Non-pigmented ciliary epithelial cell (primary cell): ENCODE results near the gene PDE4B.
"Not testable (repeated sequence)": the region's sequence is repeated elsewhere in the genome, so short reads cannot be mapped to it uniquely, and the experiment has no call there.

Experiments
- DNase-seq: peaks from one replicate; pipeline ENCODE4 v3.0.0-alpha.2; 2010; ENCODE audit warnings: low read depth

Gene PDE4B

DNA sequence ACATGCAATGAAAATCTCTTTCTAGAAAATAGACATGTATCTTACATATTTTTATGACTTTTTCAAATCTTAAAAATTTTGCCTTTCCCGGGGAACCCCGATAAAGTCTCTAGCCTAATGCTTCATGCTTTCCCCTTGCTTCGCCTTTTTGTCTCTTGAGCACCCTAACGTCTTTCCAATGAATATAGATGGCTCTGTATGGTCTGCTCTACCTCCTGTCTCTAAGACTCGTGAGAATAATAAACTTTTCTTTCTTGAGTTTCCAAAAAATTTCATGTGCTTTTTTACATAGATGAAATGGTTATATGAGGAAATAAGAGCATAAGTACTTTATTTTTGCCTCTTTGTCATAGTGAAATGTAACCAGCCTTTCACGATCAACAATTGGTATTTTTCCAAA, 202.6 kb downstream of the PDE4B start:
- no peak for DNase-seq

GRCh38 chr1:65995928-65996327, 203.2 kb downstream of the PDE4B start:
- DNase-seq = no peak

- no peak for DNase-seq
These were observed 205.0 kb downstream of the PDE4B start for GRCh38 chr1:65997693-65998092.

DNA sequence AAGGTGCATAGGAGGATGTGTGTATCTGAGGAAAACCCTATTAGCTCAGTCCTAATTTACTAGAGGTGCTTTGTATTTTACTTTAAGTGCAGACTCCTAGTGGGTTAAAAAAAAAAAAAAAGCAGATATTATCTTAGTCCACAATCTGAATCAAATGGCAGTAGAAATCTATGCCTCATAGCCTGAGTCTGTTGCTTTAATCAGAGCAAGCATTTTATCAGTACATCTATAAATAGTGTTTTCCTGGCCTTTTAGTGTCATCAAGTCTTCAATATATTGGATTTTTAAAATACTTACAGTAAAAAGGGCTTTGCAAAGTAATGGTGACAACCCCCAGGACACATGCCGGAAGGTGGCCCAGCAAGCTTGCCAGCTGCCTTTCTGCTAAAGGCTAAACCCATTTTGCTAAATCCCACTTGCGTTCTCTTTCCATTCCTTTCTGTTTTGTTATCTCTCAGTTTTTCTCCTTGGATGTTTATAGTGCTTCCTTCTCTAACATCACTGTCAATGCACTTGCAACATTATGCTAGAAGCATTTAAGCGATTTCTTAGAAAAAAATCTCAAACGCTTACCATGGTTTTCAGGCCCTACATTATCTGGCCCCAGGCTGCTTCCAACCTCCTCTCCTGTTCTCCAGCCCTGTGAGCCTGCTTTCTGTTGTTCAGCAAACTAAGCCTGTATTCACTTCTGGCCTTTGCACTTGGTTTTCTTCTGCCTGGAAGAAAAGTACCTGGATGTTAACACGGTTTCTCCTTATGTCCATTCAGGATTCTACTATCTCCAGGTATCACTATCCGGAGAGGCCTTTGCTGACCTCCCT, 206.3 kb downstream of the PDE4B start:
- DNase-seq = no peak

GRCh38 chr1:66000033-66000637, 207.4 kb downstream of the PDE4B start:
- no peak for DNase-seq

DNA sequence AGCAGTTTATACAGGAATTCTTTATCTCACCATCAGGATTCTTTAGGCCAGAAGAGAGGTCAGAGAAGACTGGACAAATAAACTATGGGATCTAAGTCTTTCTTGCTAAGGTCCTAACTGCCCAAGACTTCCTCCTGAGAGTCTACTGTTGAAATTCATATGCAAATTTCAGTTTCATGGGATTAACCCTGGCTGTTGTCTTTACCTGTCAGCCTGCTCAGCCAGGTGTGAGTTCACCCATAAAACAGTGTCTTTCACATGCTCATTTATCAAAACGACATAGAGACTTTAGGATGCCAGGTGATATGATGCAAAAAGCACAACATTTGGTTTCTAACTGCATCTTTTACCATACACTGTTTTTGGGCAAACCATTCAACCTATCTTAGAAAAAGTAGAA, 211.0 kb downstream of the PDE4B start:
- no peak for DNase-seq

DNA sequence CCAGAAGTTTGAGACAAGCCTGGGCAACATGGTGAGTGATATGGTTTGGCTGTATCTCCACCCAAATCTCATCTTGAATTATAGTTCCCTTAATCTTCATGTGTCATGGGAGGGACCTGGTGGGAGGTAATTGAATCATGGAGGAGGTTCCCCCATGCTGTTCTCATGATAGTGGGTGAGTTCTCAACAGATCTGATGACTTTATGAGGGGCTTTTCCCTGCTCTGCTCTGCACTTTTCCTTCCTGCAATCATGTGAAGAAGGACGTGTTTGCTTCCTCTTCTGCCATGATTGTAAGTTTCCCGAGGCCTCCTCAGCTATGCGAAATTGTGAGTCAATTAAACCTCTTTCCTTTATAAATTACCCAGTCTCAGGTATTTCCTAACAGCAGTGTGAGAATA, 213.8 kb downstream of the PDE4B start:
- not testable (repeated sequence) for DNase-seq

GRCh38 chr1:66012106-66012784, 219.6 kb downstream of the PDE4B start:
- no peak for DNase-seq

GRCh38 chr1:66013371-66013770, 220.7 kb downstream of the PDE4B start:
- DNase-seq = no peak

GRCh38 chr1:66022904-66023620, 230.4 kb downstream of the PDE4B start:
- DNase-seq = no peak

DNA sequence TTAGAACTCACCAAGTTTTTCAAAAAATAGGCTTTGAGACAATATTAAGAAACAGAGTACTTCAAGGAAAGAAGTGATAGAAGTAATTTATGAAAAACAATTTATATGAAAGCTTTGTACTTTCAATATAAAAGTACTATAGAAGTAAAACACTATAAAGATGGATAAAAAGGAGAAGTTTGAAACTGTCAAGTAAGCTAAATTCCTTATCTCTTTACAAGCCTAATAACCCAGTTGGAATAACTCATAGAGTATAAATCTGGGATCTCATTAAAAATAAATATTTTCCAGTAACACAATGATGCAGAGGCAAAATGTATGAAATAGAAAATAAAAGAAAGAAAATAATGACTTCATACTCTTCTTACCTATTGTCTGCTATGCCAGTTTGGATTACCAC, 232.5 kb downstream of the PDE4B start:
- DNase-seq = no peak

DNA sequence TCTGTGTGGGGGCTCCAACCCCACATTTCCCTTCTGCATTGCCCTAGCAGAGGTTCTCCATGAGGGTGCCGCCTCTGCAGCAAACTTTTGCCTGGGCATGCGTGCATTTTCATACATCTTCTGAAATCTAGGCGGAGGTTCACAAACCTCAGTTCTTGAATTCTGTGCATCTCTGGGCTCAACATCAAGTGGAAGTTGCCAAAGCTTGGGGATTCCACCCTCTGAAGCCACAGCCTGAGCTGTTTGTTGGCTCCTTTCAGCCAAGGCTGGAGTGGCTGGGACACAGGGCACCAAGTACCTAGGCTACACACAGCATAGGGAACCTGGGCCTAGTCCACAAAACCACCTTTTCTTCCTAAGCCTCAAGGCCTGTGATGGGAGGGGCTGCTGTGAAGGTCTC, 235.3 kb downstream of the PDE4B start:
- no peak for DNase-seq

DNA sequence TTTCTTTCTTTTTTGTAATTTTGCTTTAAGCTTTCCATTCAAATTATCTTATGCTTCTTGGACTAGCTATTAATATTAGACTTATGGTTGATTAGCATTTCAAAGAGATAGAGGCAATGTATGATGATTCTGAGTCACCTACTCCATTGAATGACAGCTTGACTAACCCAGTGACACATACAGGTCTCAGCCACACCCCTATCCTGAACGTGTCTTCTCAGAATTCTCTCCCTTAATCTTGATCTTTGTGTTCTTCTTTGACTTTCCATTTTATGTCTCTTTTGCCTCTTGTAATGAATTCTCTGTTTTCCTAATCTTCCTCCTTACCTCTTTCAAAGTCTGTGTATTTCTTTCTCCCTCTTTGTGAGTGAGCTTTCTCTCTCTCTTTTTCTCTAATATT, 241.1 kb downstream of the PDE4B start:
- DNase-seq = no peak

GRCh38 chr1:66035616-66036245, 243.0 kb downstream of the PDE4B start:
- DNase-seq = no peak

- no peak for DNase-seq
These were observed 249.0 kb downstream of the PDE4B start for GRCh38 chr1:66041654-66042053.

DNA sequence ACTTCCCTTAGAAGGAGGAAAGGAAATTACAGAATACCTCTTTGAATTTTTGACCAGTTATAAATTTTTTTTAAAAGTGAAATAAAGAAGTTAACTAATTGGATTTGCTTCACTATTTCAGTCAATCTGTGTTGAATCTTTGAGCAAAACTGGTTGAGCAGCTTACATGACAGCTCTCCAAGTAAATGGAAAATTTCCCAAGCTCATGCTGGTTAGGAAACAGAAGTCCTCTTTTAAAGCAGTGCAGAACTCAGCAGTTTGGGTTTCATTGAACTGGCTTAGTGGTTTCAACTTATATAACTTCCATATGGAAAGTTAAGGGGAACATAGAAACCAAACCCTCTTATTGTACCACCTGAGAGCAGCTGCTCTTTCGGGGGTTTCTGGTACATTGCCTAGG, 250.5 kb downstream of the PDE4B start:
- DNase-seq = no peak

DNA sequence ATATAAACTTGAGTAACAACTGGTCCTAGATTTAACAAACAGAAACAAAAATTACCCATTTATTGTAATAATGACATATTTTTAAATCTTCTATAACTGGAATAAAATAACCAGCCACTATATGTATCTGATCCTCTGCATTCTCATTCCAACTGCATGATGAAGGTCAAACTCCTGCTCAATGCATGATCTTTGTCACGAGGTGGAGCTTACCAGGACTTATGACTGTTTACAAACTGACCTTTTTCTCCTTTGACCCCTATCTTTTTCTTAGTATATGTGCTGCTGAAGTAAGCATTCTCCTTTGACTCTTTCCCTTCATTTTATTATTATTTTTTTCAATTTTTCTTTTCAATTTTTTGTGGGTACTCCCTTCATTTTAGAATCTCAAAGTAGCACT, 252.2 kb downstream of the PDE4B start:
- no peak for DNase-seq

DNA sequence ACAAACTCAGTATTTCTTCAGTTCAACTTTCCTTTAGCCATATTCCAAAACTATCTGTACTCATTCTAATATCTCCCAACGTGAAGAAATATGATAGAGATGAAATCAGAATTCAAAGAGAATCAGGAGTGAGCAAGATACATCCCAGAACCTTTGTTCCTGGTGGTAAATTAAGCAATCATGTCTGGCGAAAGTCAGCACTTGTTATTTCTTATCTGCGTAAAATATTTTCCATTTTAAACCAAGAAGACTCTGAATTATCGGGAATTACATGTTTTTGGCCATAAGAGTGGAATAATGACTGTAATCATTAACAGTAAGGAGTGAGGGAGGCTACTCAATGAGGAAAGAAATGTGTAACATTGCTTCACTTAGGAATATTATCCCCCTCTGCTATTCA, 253.7 kb downstream of the PDE4B start:
- no peak for DNase-seq

DNA sequence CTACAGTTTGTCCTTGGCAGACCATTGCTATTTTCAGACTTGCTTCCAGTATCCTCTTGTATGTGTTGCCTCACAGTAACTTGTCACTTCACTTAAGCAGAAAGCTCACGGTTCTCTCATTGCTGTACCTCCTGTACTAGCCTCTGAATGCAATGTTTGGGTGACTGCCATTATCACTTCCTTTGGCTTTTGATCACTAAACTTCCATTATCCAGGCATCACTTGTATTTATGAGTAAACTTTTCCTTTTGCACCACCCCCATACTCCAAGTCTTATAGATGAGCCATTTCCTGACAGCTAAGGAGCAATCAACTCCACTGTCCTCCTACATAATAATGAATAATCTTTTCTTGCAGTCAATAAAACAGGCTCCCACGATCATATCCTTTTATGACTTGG, 255.3 kb downstream of the PDE4B start:
- DNase-seq = no peak

DNA sequence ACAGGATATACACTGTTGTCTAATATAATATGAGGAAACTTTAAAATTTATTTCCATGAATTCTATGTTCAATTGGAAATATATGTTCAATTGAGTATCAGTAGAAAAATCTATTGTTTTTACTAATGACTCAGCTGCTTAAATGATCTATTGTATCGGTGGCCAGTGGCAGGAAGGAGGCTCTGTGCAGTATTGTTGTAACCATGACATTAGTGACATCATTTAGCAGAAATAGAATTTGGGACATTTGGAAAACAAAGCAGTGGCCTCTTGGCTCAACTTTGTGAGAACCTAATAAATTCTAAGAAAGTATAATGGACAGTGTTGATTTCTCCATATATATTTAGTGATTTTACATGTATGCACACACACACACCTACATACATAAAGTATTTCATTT, 257.4 kb downstream of the PDE4B start:
- no peak for DNase-seq

- no peak for DNase-seq
These were observed 257.9 kb downstream of the PDE4B start for GRCh38 chr1:66050633-66051032.

- no peak for DNase-seq
These were observed 262.4 kb downstream of the PDE4B start for GRCh38 chr1:66055092-66055491.
